ENCODE data around the gene GDPD5. TPM values are rescaled to one million over a fixed set of nuclear protein-coding genes. Genes with fewer than 3 reads are reported as not detected.

The GDPD5 gene, protein sequence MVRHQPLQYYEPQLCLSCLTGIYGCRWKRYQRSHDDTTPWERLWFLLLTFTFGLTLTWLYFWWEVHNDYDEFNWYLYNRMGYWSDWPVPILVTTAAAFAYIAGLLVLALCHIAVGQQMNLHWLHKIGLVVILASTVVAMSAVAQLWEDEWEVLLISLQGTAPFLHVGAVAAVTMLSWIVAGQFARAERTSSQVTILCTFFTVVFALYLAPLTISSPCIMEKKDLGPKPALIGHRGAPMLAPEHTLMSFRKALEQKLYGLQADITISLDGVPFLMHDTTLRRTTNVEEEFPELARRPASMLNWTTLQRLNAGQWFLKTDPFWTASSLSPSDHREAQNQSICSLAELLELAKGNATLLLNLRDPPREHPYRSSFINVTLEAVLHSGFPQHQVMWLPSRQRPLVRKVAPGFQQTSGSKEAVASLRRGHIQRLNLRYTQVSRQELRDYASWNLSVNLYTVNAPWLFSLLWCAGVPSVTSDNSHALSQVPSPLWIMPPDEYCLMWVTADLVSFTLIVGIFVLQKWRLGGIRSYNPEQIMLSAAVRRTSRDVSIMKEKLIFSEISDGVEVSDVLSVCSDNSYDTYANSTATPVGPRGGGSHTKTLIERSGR
- 10 to 100 TPM in 2 of 4 donors, 1 to 10 TPM in 2; 7.5 to 15.4 (median 11.3) TPM for polyA plus RNA-seq (ENCODE audit: insufficient read length in 4 of 4)

DNA sequence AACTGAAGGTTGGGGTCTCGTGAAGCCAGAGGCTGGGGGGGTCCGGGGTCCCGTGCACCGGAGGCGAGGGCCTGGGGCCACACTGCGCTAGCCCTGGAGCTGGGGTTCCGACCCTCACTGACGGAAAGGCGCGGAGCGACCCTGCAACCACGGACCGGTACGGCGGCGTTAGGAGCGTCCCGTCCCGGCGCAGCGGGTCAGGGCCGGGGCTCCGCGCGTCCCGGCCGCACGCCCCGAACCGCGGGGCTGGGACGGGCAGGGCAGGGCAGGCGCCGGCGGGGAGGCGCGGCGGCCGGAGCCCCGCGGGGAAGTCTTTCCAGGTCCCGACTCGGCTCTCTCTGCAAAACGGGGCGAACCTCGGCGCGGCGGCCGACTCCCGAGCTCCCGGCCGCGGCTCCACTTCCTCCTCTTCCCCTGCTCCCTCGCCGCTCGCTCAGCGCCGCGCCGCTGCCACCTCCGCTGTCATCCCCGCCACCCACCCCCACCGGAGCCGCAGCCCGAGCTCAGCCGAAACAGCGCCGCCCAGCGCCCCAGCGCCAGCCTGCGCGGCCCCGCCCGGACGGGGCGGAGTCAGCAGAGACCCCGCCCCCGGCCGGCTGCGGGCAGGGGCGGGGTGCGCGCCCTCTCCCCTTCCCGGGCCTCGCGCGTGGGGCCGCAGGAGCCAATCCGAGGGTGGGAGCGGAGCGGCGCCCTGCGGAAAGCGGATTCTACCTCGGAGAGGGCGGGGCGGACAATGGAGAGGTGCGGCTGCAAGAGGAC, at the start of gene GDPD5:
Gene GDPD5 (minus strand): TSS at position 509 of the 759 bp plus-strand sequence. CDS start 48,206 bp downstream, outside the sequence.
- peak; percentile 66 to 74 (median 72) for DNase-seq (ENCODE audit: low read depth in 4 of 4, low spot score in 3 of 4)

DNA sequence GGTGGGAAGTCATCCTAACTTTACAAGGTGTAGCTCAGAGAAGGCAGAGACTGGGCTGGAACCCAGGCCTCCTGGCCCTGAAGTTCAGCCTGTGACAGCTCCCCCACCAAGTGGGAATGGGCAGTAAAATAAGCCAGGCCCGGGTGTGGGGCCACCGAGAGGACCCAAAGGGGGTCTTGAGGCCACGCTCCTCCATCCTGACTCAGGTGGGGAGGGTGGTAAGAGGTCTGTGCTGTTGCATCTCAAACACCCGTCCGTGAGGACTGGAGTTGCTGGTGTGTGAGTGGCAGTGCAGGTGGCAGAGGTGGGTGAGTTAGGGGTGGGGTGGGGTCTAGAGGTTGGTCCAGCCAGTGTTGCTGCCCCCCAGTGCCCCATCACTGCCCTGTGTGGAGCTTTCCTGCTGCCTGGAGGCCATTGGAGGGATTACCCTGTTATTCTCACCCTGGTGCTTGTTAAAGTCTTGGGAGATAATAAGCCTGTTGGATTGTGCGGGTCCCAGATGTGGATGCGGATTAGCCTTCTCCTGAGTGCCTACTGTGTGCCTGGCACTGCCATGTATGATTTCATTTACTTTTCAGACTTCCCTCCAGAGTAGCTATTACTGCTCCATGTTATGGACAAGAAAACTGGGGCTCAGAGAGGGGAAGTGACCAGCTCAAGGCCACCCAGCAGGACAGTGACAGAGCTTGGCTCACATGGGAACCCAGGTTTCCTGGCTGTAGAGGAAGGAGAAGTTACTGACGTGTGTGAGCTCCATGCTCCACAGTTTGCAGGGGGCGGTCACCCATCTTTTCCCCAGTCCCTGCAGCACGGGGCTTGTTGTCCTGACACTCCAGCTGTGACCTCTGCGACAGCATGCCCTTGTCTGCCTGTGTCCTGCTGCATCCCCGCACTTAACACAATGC, 49.2 kb upstream of the GDPD5 start:
- no peak for DNase-seq (ENCODE audit: low read depth in 4 of 4, low spot score in 3 of 4)

DNA sequence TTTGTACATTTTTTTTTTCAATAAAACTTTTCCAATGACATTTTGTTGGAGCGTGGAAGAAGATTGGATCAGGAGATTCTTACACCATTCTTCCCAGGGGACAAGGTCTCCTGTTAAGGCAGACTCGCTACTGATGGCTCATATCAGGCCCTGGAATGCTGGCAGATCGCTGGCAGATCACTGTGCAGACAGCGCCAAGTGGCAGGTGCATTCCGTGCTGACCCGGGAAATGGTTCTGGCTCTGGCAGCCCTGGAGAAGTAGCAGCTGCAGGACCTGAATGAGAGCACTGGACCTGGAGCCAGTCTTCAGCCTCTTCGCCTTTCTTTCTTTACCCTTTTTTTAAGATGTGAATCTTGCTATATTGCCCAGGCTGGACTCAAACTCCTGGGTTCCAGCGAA, 47.0 kb upstream of the GDPD5 start:
- DNase-seq (ENCODE audit: low read depth in 4 of 4, low spot score in 3 of 4), result no peak

DNA sequence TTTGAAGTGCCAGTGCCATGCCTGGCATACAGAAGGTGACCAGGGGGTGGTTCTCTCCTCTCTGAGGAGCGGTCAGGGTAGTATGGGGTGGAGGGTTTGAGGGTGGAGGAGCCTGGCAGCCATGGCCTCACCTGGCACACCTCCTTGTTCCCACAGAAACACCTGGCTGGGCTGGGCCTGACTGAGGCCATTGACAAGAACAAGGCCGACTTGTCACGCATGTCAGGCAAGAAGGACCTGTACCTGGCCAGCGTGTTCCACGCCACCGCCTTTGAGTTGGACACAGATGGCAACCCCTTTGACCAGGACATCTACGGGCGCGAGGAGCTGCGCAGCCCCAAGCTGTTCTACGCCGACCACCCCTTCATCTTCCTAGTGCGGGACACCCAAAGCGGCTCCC, 45.9 kb upstream of the GDPD5 start:
- DNase-seq (ENCODE audit: low read depth in 4 of 4, low spot score in 3 of 4), result no peak

DNA sequence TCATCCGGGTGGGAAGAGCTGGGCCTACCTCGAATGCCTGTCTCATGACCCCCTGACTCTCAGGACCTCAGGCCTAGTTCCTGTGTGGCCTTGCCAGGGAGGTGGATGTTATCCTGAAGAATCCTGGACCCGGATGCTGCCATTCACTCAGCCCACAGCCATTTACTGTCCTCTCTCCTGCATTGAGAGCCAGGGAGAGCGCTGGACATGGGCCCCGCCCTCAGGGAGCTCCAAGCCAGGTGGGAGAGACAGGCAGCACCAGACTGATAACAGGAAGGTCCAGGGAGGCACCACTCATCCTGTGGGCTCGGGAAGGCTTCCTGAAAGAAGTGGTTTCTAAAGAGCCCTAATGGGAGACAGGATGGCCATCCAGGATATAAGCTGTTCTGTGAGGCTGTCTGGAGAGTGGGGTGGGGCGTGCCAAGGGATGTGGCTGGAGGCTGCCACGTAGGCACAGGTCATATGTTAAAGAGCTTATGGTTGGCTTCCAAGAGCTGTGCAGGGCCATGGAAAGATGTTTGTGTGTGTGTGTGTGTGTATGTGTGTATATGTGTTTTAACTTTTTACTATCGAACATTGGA, 44.9 kb upstream of the GDPD5 start:
- DNase-seq (ENCODE audit: low read depth in 4 of 4, low spot score in 3 of 4), result no peak

DNA sequence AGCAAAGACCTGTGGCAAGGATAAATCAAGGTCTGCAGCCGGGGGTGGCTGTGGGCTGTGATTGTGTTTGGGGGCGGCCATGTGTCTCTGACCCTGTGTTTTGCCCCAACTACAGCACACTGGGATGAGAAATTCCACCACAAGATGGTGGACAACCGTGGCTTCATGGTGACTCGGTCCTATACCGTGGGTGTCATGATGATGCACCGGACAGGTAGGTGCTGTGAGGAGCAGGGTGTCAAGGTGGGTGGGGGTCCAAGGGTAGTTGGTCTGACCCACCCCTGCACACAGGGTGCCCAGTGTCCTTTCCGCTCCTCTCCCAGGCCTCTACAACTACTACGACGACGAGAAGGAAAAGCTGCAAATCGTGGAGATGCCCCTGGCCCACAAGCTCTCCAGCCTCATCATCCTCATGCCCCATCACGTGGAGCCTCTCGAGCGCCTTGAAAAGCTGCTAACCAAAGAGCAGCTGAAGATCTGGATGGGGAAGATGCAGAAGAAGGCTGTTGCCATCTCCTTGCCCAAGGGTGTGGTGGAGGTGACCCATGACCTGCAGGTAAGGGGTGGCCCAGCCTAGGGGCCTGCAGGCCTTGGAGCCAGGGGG, 43.0 kb upstream of the GDPD5 start:
- DNase-seq (ENCODE audit: low read depth in 4 of 4, low spot score in 3 of 4), result no peak

DNA sequence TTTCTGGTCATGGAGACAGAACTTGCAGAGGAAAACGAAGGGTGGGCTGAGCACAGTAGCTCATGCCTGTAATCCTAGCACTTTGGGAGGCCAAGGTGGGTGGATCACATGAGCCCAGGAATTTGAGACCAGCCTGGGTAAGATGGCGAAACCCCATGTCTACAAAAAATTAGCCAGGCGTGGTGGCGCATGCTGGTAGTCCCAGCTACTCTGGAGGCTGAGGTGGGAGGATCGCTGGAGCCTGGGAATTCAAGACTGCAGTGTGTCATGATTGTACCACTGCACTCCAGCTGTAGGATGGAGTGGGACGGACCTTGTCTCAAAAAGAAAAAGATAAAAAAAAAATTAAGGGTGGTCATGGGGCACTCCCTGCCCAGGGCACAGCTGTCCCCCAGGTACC, 42.2 kb upstream of the GDPD5 start:
- no peak for DNase-seq (ENCODE audit: low read depth in 4 of 4, low spot score in 3 of 4)

DNA sequence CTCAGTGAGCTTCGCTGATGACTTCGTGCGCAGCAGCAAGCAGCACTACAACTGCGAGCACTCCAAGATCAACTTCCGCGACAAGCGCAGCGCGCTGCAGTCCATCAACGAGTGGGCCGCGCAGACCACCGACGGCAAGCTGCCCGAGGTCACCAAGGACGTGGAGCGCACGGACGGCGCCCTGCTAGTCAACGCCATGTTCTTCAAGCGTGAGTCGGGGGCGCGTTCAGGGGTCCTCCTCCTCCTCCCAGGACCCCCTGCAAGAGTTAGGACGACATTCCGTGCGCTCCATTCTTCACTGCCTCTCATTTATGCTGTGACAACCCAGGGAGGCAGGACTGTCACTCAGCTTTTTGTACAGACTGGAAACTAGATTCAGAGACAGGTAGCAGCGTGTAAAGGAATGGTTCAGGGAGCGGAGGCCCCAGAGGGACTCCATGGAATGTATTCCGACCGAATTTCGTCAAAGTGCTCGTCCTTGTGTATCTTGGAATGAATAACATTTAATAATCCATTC, 41.1 kb upstream of the GDPD5 start:
- no peak for DNase-seq (ENCODE audit: low read depth in 4 of 4, low spot score in 3 of 4)

DNA sequence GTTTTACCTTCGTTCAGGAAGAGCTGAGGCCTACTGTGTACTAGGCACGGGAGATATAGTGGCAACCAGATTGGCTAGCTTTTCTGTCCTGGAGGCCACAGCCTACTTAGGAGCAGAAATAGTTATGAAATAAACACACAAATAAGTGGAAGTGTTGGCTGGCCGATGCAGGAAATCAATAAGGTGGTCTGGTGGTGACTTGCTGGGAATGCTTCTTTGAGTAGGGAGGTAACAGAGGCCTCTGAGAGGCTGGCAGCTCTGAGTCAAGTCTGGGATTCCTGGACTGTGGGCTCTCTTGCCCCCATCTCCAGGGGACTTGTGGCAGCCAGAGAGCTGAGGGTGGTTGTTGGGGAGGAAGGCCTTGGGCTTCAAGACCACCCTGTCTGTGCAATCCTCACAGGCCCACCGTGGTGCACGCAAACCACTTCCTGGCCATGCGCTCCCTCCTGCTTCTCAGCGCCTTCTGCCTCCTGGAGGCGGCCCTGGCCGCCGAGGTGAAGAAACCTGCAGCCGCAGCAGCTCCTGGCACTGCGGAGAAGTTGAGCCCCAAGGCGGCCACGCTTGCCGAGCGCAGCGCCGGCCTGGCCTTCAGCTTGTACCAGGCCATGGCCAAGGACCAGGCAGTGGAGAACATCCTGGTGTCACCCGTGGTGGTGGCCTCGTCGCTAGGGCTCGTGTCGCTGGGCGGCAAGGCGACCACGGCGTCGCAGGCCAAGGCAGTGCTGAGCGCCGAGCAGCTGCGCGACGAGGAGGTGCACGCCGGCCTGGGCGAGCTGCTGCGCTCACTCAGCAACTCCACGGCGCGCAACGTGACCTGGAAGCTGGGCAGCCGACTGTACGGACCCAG, 40.4 kb upstream of the GDPD5 start:
- DNase-seq (ENCODE audit: low read depth in 4 of 4, low spot score in 3 of 4), result no peak

DNA sequence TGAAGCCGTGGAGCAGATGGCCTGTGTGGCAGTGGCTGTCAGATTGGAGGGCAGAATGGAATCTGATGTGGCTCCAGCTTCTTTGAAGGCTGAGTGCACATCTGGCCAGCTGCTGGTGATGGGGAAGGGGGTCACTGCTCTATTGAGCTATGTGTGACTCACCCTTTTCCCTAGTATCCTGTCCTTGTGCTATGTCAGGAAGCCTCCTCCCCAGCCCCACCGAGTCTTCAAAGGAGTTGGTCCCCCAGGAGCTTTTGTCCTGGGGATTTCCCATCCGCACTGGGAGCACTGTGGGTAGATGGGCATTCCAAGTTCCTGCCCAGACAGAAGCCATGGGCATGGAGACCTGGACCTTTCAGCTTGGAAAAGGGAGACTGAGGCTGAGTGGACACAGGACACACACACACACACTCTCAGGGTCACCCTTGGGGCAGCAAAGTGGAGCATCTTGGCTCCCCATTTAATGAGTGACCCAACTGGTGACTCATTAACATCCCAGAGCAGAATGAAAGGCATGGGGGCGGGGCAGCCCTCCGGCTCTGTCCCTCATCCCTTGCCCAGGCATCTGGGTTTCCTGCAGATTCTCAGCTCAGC, 39.6 kb upstream of the GDPD5 start:
- DNase-seq (ENCODE audit: low read depth in 4 of 4, low spot score in 3 of 4), result no peak

DNA sequence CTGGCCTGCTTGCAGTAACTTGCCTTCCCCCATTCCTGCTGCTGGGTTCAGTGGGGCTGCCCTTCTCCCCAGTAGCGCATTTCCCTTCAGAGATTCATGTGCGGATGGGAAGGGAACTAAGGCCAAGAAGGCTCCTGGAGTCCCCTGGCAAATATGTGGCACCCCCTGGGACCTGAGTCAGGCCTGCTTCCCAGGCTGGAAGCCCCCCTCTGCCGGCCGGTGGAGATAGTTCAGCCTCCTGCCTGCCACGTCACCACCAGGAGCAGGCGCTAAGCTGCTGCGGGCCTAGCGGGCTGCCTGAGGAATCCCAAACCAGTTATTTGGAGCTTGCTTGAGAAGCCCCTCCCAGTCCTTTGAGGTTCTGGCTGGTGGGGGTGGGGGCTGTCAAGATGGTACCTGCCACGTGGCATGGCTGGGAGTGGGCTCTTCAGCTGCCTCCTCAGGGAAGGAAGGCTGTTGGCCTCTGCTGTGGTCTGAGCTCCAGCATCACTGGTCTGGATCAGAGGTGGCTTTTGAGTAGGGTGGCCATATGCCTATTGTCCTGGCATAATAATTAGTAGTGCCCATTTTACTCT, 38.3 kb upstream of the GDPD5 start:
- no peak for DNase-seq (ENCODE audit: low read depth in 4 of 4, low spot score in 3 of 4)

DNA sequence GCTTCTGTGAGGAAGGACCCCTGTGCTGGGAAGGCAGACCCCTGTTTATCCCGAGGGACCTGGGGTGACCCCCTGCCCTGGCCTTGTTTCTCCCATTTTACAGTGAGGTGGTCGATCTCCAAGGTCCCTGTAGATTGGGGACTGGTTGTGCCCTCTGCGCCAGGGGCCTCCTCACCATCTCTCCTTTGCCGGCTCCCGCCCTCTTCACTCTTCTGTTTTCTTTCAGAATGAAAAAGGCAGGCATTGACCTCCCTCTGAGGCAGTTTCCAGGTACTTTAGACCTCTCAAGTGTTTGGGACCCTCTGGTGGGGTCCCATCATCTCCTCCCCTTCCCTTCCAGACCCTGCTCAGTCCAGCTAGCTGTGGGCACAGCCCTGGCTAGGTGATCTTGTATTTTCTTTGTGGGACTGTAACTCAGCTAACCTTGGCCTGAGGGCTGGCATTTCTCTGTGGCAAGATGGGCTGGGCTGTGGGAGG, 37.8 kb upstream of the GDPD5 start:
- no peak for DNase-seq (ENCODE audit: low read depth in 4 of 4, low spot score in 3 of 4)

DNA sequence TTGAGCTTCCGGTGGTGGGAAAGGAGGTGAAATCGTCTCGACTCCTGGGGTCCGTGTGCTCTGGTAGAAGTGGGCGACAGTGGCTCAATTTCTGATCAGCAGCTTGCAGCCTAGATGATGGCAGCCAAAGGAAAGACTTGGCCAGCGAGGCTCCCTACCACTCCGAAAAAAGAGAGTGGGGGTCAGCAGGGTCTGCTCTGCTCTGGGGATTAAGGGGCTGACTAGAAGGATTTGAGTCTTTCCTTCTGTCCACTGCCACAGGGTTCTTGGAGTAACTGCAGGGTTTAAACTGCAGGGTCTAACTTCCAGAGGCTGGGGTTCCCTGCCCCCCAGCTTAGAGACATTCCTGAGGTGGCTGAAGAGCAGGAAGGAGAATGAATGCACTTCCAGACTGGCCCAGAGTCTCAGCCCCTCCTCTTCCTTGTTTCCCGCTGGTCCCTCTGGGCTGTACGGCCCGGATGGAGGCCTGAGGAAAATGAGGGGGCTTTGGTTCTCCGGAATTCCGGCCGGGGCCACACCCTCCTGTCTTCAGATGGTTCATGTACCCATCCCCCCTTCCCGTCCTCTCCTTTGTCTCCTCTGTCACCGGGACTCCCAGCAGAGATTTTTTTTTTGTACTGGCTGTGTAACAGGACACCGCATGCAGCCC, 37.2 kb upstream of the GDPD5 start:
- no peak for DNase-seq (ENCODE audit: low read depth in 4 of 4, low spot score in 3 of 4)

DNA sequence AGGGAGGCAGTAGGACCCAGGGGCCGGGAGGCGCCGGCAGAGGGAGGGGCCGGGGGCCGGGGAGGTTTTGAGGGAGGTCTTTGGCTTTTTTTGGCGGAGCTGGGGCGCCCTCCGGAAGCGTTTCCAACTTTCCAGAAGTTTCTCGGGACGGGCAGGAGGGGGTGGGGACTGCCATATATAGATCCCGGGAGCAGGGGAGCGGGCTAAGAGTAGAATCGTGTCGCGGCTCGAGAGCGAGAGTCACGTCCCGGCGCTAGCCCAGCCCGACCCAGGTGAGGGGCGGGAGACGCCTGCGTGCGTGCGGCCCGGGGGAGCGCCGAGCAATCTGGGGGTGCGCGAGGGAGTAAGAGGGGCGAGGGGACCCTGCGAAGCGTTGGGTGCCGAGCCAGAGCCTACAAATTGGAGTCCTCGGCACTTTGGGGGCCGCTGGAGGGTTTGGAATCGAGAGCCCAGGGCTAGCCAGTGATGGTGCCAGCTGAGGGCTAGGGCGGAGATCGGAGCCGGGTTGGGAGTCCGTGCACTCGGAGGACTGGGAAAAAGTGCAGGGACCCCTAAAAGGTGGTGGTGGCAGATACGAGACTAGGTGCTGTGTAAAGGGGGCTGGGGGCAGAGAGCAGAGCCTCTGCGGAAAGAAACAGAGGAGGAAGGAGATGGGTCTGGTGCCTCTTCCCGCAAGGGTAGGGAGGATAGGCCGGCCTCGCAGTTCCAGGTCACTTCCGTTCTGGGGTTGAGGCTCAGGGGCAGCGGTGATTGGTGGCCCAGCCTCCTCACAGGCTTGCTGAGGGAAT, 36.5 kb upstream of the GDPD5 start, which contains the start of gene SERPINH1:
Gene SERPINH1 (plus strand): TSS at position 206 of the 788 bp plus-strand sequence. CDS start 4,097 bp downstream, outside the sequence.
- DNase-seq (ENCODE audit: low read depth in 4 of 4, low spot score in 3 of 4), result peak in 1 of 4 donors; percentile 73

DNA sequence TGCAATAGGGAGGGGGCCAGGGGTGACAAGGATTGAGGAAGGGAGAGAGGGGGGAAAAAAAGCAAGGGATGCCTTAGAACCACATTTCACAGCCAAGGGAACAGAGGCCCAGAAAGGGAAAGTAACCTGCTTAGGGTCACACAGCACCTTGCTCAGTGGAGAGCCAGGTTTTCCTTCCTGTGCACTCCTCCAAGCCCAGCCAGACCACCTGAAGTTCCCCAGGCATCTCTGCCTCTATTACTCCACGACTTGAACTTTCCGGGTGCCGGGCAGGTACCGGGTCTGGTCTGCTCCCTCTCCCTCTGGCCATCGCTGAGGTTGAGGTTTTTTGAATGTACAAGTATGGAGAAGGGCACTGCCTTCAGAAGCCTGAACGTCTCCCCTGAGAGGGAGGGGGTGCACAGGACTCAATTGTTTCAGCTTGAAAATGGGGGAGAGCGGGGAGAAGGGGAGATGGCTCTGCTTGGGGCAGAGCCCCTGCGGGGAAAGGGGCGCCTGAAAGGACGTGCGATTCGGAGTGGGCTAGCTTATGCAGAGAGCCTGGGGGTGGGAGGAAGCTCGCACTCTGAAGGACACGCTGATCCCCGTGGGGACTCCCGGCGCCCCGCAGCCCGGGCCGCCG, 35.8 kb upstream of the GDPD5 start:
- no peak for DNase-seq (ENCODE audit: low read depth in 4 of 4, low spot score in 3 of 4)

DNA sequence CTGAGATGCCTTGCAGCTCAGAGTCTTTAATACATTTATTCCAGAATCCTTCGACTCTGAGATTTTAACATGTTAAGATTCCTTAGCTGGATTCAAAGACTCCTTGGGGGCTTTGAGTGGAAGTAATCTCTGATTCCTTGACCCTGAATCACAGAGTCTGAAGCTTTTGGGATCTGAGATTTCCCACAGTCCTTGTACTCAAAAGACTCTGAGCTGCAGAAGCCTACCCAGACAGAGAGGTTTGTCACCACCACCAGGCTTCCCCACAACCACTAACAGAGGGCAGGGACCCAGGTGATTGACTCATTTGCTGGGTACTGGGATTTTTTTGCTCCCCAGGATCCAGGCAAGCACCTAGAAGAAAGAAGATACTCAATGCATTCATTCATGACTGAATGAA, 34.9 kb upstream of the GDPD5 start:
- DNase-seq (ENCODE audit: low read depth in 4 of 4, low spot score in 3 of 4), result no peak

Data from left renal pelvis (tissue), 4 donors.